ENCODE data around the gene CCNI2.

Gene CCNI2

GRCh38 chr5:132736853-132737833 lies 10.1 kb upstream of the CCNI2 start, which contains the start of gene KIF3A:
TSS of gene KIF3A (minus strand) at chr5:132737546. CDS start at chr5:132737419, 127 bp downstream.
- no peaks in the 10 kb centered on the region for H3K36me3 ChIP-seq (ENCODE audit: control insufficient read depth in 1 of 2, insufficient read depth in 2 of 2, low read length in 2 of 2)
- no peaks in the 10 kb centered on the region for H3K27me3 ChIP-seq (ENCODE audit: control insufficient read depth in 1 of 2, insufficient read depth in 2 of 2, low read length in 2 of 2)
- H3K4me1 ChIP-seq (ENCODE audit: control insufficient read depth in 1 of 2, insufficient read depth in 2 of 2, low read length in 2 of 2), result peaks cover 5 to 12% of the 10 kb centered on the region in 2 donors
- H3K9ac ChIP-seq (ENCODE audit: low read depth in 1 of 2, low read length in 2 of 2), result peak within 1 kb of the TSS; percentile 40 to 61
- no peak within 1 kb of the TSS for H3K27ac ChIP-seq (ENCODE audit: low read depth, low read length)
- H3K9me3 ChIP-seq (ENCODE audit: control insufficient read depth in 1 of 2, low read length in 2 of 2), result no peaks in the 10 kb centered on the region
- peak within 1 kb of the TSS; percentile 87 to 92 for H3K4me3 ChIP-seq (ENCODE audit: low read depth in 1 of 2, low read length in 2 of 2)

GRCh38 chr5:132737982-132738681 lies 9.1 kb upstream of the CCNI2 start:
- Histone ChIP-seq H3K36me3 (ENCODE audit: control insufficient read depth in 1 of 2, insufficient read depth in 2 of 2, low read length in 2 of 2) (no peaks in the 10 kb centered on the region), H3K9me3 (ENCODE audit: control insufficient read depth in 1 of 2, low read length in 2 of 2) (no peaks in the 10 kb centered on the region), H3K4me1 (ENCODE audit: control insufficient read depth in 1 of 2, insufficient read depth in 2 of 2, low read length in 2 of 2) (peaks cover 5 to 12% of the 10 kb centered on the region in 2 donors), H3K9ac (ENCODE audit: low read depth in 1 of 2, low read length in 2 of 2) (peak overlapping the region; percentile 40 to 61), H3K27me3 (ENCODE audit: control insufficient read depth in 1 of 2, insufficient read depth in 2 of 2, low read length in 2 of 2) (no peaks in the 10 kb centered on the region), H3K4me3 (ENCODE audit: low read depth in 1 of 2, low read length in 2 of 2) (peak overlapping the region; percentile 87 to 92), H3K27ac (ENCODE audit: low read depth, low read length) (no peak overlapping the region)

GRCh38 chr5:132739232-132739631 lies 8.0 kb upstream of the CCNI2 start:
- Histone ChIP-seq H3K36me3 (ENCODE audit: control insufficient read depth in 1 of 2, insufficient read depth in 2 of 2, low read length in 2 of 2) (no peaks in the 10 kb centered on the region), H3K27ac (ENCODE audit: low read depth, low read length) (no peak overlapping the region), H3K4me1 (ENCODE audit: control insufficient read depth in 1 of 2, insufficient read depth in 2 of 2, low read length in 2 of 2) (peaks cover 5 to 12% of the 10 kb centered on the region in 2 donors), H3K4me3 (ENCODE audit: low read depth in 1 of 2, low read length in 2 of 2) (no peak overlapping the region), H3K27me3 (ENCODE audit: control insufficient read depth in 1 of 2, insufficient read depth in 2 of 2, low read length in 2 of 2) (no peaks in the 10 kb centered on the region), H3K9ac (ENCODE audit: low read depth in 1 of 2, low read length in 2 of 2) (no peak overlapping the region), H3K9me3 (ENCODE audit: control insufficient read depth in 1 of 2, low read length in 2 of 2) (no peaks in the 10 kb centered on the region)

GRCh38 chr5:132742158-132742557 lies 5.1 kb upstream of the CCNI2 start:
- H3K27ac ChIP-seq (ENCODE audit: low read depth, low read length), result no peak overlapping the region
- H3K9me3 ChIP-seq (ENCODE audit: control insufficient read depth in 1 of 2, low read length in 2 of 2), result no peaks in the 10 kb centered on the region
- H3K4me3 ChIP-seq (ENCODE audit: low read depth in 1 of 2, low read length in 2 of 2), result no peak overlapping the region
- no peaks in the 10 kb centered on the region for H3K27me3 ChIP-seq (ENCODE audit: control insufficient read depth in 1 of 2, insufficient read depth in 2 of 2, low read length in 2 of 2)
- no peaks in the 10 kb centered on the region for H3K36me3 ChIP-seq (ENCODE audit: control insufficient read depth in 1 of 2, insufficient read depth in 2 of 2, low read length in 2 of 2)
- H3K4me1 ChIP-seq (ENCODE audit: control insufficient read depth in 1 of 2, insufficient read depth in 2 of 2, low read length in 2 of 2), result peaks cover 0 to 9% of the 10 kb centered on the region in 2 donors
- no peak overlapping the region for H3K9ac ChIP-seq (ENCODE audit: low read depth in 1 of 2, low read length in 2 of 2)

GRCh38 chr5:132742626-132743025 lies 4.6 kb upstream of the CCNI2 start:
- H3K4me3 ChIP-seq (ENCODE audit: low read depth in 1 of 2, low read length in 2 of 2), result no peak overlapping the region
- no peak overlapping the region for H3K27ac ChIP-seq (ENCODE audit: low read depth, low read length)
- H3K9ac ChIP-seq (ENCODE audit: low read depth in 1 of 2, low read length in 2 of 2), result no peak overlapping the region
- peaks cover 0 to 8% of the 10 kb centered on the region in 2 donors for H3K4me1 ChIP-seq (ENCODE audit: control insufficient read depth in 1 of 2, insufficient read depth in 2 of 2, low read length in 2 of 2)
- H3K36me3 ChIP-seq (ENCODE audit: control insufficient read depth in 1 of 2, insufficient read depth in 2 of 2, low read length in 2 of 2), result no peaks in the 10 kb centered on the region
- H3K27me3 ChIP-seq (ENCODE audit: control insufficient read depth in 1 of 2, insufficient read depth in 2 of 2, low read length in 2 of 2), result no peaks in the 10 kb centered on the region
- no peaks in the 10 kb centered on the region for H3K9me3 ChIP-seq (ENCODE audit: control insufficient read depth in 1 of 2, low read length in 2 of 2)

GRCh38 chr5:132744659-132745058 lies 2.6 kb upstream of the CCNI2 start:
- Histone ChIP-seq H3K4me3 (ENCODE audit: low read depth in 1 of 2, low read length in 2 of 2) (no peak overlapping the region), H3K4me1 (ENCODE audit: control insufficient read depth in 1 of 2, insufficient read depth in 2 of 2, low read length in 2 of 2) (peaks cover 0 to 10% of the 10 kb centered on the region in 2 donors), H3K9me3 (ENCODE audit: control insufficient read depth in 1 of 2, low read length in 2 of 2) (no peaks in the 10 kb centered on the region), H3K27ac (ENCODE audit: low read depth, low read length) (no peak overlapping the region), H3K27me3 (ENCODE audit: control insufficient read depth in 1 of 2, insufficient read depth in 2 of 2, low read length in 2 of 2) (no peaks in the 10 kb centered on the region), H3K9ac (ENCODE audit: low read depth in 1 of 2, low read length in 2 of 2) (no peak overlapping the region), H3K36me3 (ENCODE audit: control insufficient read depth in 1 of 2, insufficient read depth in 2 of 2, low read length in 2 of 2) (no peaks in the 10 kb centered on the region)

- H3K4me3 ChIP-seq (ENCODE audit: low read depth in 1 of 2, low read length in 2 of 2), result peak overlapping the region; percentile 68 to 77
- peak overlapping the region; percentile 62 to 77 for H3K9ac ChIP-seq (ENCODE audit: low read depth in 1 of 2, low read length in 2 of 2)
- no peak overlapping the region for H3K27ac ChIP-seq (ENCODE audit: low read depth, low read length)
- peaks cover 0 to 7% of the 10 kb centered on the region in 2 donors for H3K36me3 ChIP-seq (ENCODE audit: control insufficient read depth in 1 of 2, insufficient read depth in 2 of 2, low read length in 2 of 2)
- peaks cover 0 to 10% of the 10 kb centered on the region in 2 donors for H3K4me1 ChIP-seq (ENCODE audit: control insufficient read depth in 1 of 2, insufficient read depth in 2 of 2, low read length in 2 of 2)
- H3K27me3 ChIP-seq (ENCODE audit: control insufficient read depth in 1 of 2, insufficient read depth in 2 of 2, low read length in 2 of 2), result no peaks in the 10 kb centered on the region
- no peaks in the 10 kb centered on the region for H3K9me3 ChIP-seq (ENCODE audit: control insufficient read depth in 1 of 2, low read length in 2 of 2)
Measured at GRCh38 chr5:132746592-132746953, 653 bp upstream of the CCNI2 start.

- H3K27me3 ChIP-seq (ENCODE audit: control insufficient read depth in 1 of 2, insufficient read depth in 2 of 2, low read length in 2 of 2), result no peaks in the 10 kb centered on the region
- no peak overlapping the region for H3K27ac ChIP-seq (ENCODE audit: low read depth, low read length)
- no peaks in the 10 kb centered on the region for H3K9me3 ChIP-seq (ENCODE audit: control insufficient read depth in 1 of 2, low read length in 2 of 2)
- H3K4me3 ChIP-seq (ENCODE audit: low read depth in 1 of 2, low read length in 2 of 2), result peak overlapping the region; percentile 68 to 77
- H3K9ac ChIP-seq (ENCODE audit: low read depth in 1 of 2, low read length in 2 of 2), result peak overlapping the region; percentile 62 to 77
- peaks cover 0 to 10% of the 10 kb centered on the region in 2 donors for H3K4me1 ChIP-seq (ENCODE audit: control insufficient read depth in 1 of 2, insufficient read depth in 2 of 2, low read length in 2 of 2)
- peaks cover 0 to 19% of the 10 kb centered on the region in 2 donors for H3K36me3 ChIP-seq (ENCODE audit: control insufficient read depth in 1 of 2, insufficient read depth in 2 of 2, low read length in 2 of 2)
Measured at GRCh38 chr5:132747616-132748440, 602 bp downstream of the CCNI2 start.

GRCh38 chr5:132748522-132749000 lies 1.3 kb downstream of the CCNI2 start:
- no peaks in the 10 kb centered on the region for H3K27me3 ChIP-seq (ENCODE audit: control insufficient read depth in 1 of 2, insufficient read depth in 2 of 2, low read length in 2 of 2)
- no peak overlapping the region for H3K27ac ChIP-seq (ENCODE audit: low read depth, low read length)
- H3K4me3 ChIP-seq (ENCODE audit: low read depth in 1 of 2, low read length in 2 of 2), result peak overlapping the region in 1 of 2 donors; percentile 77
- H3K9ac ChIP-seq (ENCODE audit: low read depth in 1 of 2, low read length in 2 of 2), result no peak overlapping the region
- no peaks in the 10 kb centered on the region for H3K9me3 ChIP-seq (ENCODE audit: control insufficient read depth in 1 of 2, low read length in 2 of 2)
- H3K4me1 ChIP-seq (ENCODE audit: control insufficient read depth in 1 of 2, insufficient read depth in 2 of 2, low read length in 2 of 2), result peaks cover 0 to 10% of the 10 kb centered on the region in 2 donors
- peaks cover 0 to 20% of the 10 kb centered on the region in 2 donors for H3K36me3 ChIP-seq (ENCODE audit: control insufficient read depth in 1 of 2, insufficient read depth in 2 of 2, low read length in 2 of 2)

Measured in duodenal mucosa (tissue), 2 donors.